GM19328 (cell line): ENCODE measurements around the gene MAGEB6B.
"Not testable (repeated sequence)": the region's sequence is repeated elsewhere in the genome, so short reads cannot be mapped to it uniquely, and the experiment has no call there.

Source experiments
- ATAC-seq: cut with Tn5 transposase; IDR thresholded peaks from one replicate; pipeline ENCODE4 v1.9.1; 2021; ENCODE audit warnings: mild to moderate bottlenecking, moderate library complexity; ENCODE audit not compliant: unreplicated experiment

Gene MAGEB6B

GRCh38 chrX:26160301-26160700 lies at the start of gene MAGEB6B:
TSS of gene MAGEB6B (plus strand) at chrX:26160601. CDS start at chrX:26160601, 0 bp downstream.
- no peak for ATAC-seq

- ATAC-seq, result no peak
Observed at GRCh38 chrX:26138274-26138673, 22.1 kb upstream of the MAGEB6B start, which contains the start of gene MAGEB18. TSS of gene MAGEB18 (plus strand) at chrX:26138343. CDS start at chrX:26138986, 643 bp downstream.

GRCh38 chrX:26146024-26146423 lies 14.4 kb upstream of the MAGEB6B start:
- ATAC-seq, result no peak

- no peak for ATAC-seq
Observed at GRCh38 chrX:26192204-26192603, 31.8 kb downstream of the MAGEB6B start, which contains the start of gene MAGEB6. TSS of gene MAGEB6 (plus strand) at chrX:26192440. CDS start at chrX:26193847, 1,407 bp downstream.

- ATAC-seq, result no peak
Observed at GRCh38 chrX:26203561-26203960, 43.2 kb downstream of the MAGEB6B start.

- ATAC-seq, result not testable (repeated sequence)
Observed at GRCh38 chrX:26204717-26205116, 44.3 kb downstream of the MAGEB6B start.

- no peak for ATAC-seq
Observed at GRCh38 chrX:26208012-26208411, 47.6 kb downstream of the MAGEB6B start.
